Esophagus muscularis mucosa (tissue), 3 donors: ENCODE results near the gene RAB44.

Experiments used
- POLR2A ChIP-seq: fragments of 450-650 bp; IDR thresholded peaks from one replicate; pipeline ENCODE4 v1.6.1; 2017; ENCODE audit warnings: antibody characterized with exemption, moderate library complexity, mild to moderate bottlenecking, low read depth
- POLR2AphosphoS5 ChIP-seq, 2 donors: sonication (generic); formaldehyde crosslinking; IDR thresholded peaks; one replicate each; pipeline ENCODE4 v1.6.1; 2017; ENCODE audit warnings: antibody characterized with exemption in 2 of 2
- TF ChIP-seq, protein P1 (sequence below), 3 experiments: fragments of 200-600 bp in 2 of 3; fragments of 450-650 bp in 1 of 3; sonication (generic) in 2 of 3; IDR thresholded peaks; one replicate each; pipeline ENCODE4 v1.5.1; 2017 to 2019; ENCODE audit warnings: antibody characterized with exemption in 3 of 3, mild to moderate bottlenecking in 2 of 3, moderate library complexity in 1 of 3

DNA sequence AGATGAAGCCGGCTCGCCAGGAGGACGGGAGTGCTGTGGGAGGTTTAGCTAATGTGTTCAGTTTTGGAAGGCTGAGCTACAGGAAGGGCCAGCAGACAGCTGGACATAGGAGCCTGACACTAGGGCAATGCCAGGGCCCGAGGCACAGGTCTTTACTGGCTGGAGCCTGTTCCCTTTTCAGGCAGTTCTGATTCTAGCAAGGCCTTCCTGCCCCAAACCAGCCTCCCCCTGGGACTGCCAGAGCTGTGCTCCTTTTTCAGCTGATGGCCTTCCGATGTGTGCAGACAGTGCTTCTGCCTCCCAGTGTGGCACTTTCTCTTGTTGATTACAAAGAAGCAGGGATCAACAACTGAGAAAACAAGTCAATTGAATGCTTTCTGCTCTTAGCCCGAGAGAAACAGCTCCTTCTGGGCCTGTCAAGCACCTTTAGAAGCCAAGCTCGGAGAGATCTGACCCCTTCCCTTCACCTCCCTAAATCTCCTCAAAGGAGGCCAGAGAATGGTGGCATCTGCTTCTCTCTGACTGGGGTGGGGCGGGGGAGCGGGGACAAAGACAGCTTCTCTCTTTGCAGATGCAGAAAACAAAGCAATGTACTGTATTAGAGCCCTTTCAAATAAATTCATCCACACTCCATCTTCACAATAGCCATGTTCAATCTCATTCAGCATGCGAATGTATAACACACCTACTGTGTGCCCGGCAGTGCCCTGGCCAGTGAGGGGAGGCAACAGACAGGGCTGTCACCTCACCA lies 63.2 kb downstream of the RAB44 start:
- TF ChIP-seq, protein P1, sequence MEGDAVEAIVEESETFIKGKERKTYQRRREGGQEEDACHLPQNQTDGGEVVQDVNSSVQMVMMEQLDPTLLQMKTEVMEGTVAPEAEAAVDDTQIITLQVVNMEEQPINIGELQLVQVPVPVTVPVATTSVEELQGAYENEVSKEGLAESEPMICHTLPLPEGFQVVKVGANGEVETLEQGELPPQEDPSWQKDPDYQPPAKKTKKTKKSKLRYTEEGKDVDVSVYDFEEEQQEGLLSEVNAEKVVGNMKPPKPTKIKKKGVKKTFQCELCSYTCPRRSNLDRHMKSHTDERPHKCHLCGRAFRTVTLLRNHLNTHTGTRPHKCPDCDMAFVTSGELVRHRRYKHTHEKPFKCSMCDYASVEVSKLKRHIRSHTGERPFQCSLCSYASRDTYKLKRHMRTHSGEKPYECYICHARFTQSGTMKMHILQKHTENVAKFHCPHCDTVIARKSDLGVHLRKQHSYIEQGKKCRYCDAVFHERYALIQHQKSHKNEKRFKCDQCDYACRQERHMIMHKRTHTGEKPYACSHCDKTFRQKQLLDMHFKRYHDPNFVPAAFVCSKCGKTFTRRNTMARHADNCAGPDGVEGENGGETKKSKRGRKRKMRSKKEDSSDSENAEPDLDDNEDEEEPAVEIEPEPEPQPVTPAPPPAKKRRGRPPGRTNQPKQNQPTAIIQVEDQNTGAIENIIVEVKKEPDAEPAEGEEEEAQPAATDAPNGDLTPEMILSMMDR (IDR thresholded peaks at IDR 0.05): no peak
- no peak for TF ChIP-seq POLR2A
- no peak for TF ChIP-seq POLR2AphosphoS5 (IDR thresholded peaks at IDR 0.05)
